Inflammatory macrophage (primary cell): ENCODE measurements around the gene ZBED5.
"Not testable (repeated sequence)": the region's sequence is repeated elsewhere in the genome, so short reads cannot be mapped to it uniquely, and the experiment has no call there.

Experiments
- DNase-seq, 2 donors: peaks; one replicate each; pipeline ENCODE4 v3.0.0-alpha.2; 2020 to 2022

Gene ZBED5

GRCh38 chr11:10836884-10837283 is 21.0 kb downstream of the ZBED5 start:
- DNase-seq = not testable (repeated sequence)

- DNase-seq = no peak
These were observed 28.7 kb downstream of the ZBED5 start for GRCh38 chr11:10829139-10829538.

GRCh38 chr11:10828402-10828801 is 29.5 kb downstream of the ZBED5 start:
- no peak for DNase-seq

- peak in 1 of 2 donors; percentile 15 for DNase-seq
These were observed 33.0 kb downstream of the ZBED5 start for GRCh38 chr11:10824888-10825287.

GRCh38 chr11:10823152-10823579 is 34.7 kb downstream of the ZBED5 start:
- DNase-seq = no peak

- DNase-seq = not testable (repeated sequence)
These were observed 35.4 kb downstream of the ZBED5 start for GRCh38 chr11:10822491-10822890.

- DNase-seq = no peak
These were observed 39.3 kb downstream of the ZBED5 start for GRCh38 chr11:10818594-10818993.

- no peak for DNase-seq
These were observed 43.9 kb downstream of the ZBED5 start for GRCh38 chr11:10813945-10814344.

- no peak for DNase-seq
These were observed 48.3 kb downstream of the ZBED5 start for GRCh38 chr11:10809373-10810160.

- DNase-seq = peak; percentile 99
These were observed 49.1 kb downstream of the ZBED5 start, which contains the start of gene EIF4G2 for GRCh38 chr11:10808553-10809372. Gene EIF4G2 (minus strand): TSS chr11:10808926.

GRCh38 chr11:10808235-10808552 is 49.7 kb downstream of the ZBED5 start:
- DNase-seq = no peak

GRCh38 chr11:10807493-10808234 is 50.2 kb downstream of the ZBED5 start:
- peak; percentile 79 to 92 for DNase-seq

- DNase-seq = no peak
These were observed 51.6 kb downstream of the ZBED5 start for GRCh38 chr11:10806206-10806605.

- DNase-seq = no peak
These were observed 52.1 kb downstream of the ZBED5 start for GRCh38 chr11:10805741-10806140.

- DNase-seq = no peak
These were observed 54.2 kb downstream of the ZBED5 start for GRCh38 chr11:10803676-10804075.
